ENCODE data around the gene ZNF528.

ZNF528 gene

DNA sequence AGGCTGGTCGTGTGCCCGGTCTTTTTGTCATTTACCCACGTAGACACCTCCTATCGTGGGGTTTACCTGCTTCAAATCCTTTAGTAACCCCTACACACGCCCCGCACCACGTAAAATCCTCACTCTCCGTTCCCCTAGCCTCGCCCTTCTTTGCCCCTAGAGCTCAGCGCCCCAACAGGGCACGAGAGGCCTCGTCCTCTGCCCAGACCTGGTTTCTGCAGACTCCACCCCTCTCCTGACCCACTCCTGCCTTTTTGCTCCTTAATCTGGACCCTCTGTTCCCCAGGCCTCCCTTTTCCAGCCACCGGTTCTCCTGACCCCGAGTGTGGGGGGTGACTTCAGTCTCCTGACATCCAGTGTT lies 412 bp downstream of the ZNF528 start:
- ChIA-PET CTCF (no interaction called here), POLR2A (no interaction called here)
- TF ChIP-seq, protein P1, sequence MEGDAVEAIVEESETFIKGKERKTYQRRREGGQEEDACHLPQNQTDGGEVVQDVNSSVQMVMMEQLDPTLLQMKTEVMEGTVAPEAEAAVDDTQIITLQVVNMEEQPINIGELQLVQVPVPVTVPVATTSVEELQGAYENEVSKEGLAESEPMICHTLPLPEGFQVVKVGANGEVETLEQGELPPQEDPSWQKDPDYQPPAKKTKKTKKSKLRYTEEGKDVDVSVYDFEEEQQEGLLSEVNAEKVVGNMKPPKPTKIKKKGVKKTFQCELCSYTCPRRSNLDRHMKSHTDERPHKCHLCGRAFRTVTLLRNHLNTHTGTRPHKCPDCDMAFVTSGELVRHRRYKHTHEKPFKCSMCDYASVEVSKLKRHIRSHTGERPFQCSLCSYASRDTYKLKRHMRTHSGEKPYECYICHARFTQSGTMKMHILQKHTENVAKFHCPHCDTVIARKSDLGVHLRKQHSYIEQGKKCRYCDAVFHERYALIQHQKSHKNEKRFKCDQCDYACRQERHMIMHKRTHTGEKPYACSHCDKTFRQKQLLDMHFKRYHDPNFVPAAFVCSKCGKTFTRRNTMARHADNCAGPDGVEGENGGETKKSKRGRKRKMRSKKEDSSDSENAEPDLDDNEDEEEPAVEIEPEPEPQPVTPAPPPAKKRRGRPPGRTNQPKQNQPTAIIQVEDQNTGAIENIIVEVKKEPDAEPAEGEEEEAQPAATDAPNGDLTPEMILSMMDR (IDR thresholded peaks at IDR 0.05; ENCODE audit: insufficient read depth, low read length, missing control alignments) = no peak
- no peak for DNase-seq (ENCODE audit: low read depth, low spot score)
- H3K4me3 ChIP-seq (ENCODE audit: low read depth, low read length) = peak overlapping the region; percentile 86

DNA sequence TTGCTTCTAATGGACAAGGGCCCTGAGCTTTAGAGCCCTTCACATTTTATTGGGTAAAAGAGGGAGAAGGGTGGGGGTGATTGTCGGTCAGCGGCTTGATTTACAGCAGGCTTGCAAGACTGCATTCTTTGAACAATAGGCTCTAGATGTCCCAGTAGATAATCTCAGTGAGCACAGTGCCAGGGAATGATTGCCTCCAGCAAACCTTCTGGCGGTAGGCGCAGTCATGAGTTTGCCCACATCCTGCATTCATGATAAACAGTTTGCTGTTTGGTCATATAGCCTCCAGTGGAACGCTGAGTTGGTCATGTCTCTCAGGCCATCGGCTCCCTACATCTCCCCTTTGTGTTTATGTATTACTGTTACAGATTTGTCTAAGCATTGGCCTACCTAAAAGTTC lies 12.6 kb downstream of the ZNF528 start:
- TF ChIP-seq, protein P1 (IDR thresholded peaks at IDR 0.05; ENCODE audit: insufficient read depth, low read length, missing control alignments) = no peak
- ChIA-PET CTCF (no interaction called here), POLR2A (no interaction called here)
- DNase-seq (ENCODE audit: low read depth, low spot score) = no peak
- H3K4me3 ChIP-seq (ENCODE audit: low read depth, low read length) = no peak overlapping the region

DNA sequence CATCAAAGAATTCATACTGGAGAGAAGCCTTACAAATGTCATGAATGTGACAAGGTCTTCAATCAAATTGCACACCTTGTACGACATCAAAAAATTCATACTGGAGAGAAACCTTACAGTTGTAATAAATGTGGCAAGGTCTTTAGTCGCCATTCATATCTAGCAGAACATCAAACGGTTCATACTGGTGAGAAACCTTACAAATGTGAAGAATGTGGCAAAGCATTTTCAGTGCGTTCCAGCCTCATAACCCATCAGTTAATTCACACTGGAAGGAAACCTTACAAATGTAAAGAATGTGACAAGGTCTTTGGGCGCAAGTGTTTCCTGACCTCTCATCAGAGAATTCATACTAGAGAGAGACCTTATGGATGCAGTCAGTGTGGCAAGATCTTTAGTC lies 18.1 kb downstream of the ZNF528 start:
- TF ChIP-seq, protein P1 (IDR thresholded peaks at IDR 0.05; ENCODE audit: insufficient read depth, low read length, missing control alignments) = no peak
- ChIA-PET POLR2A (no interaction called here), CTCF (no interaction called here)
- no peak overlapping the region for H3K4me3 ChIP-seq (ENCODE audit: low read depth, low read length)
- DNase-seq (ENCODE audit: low read depth, low spot score) = no peak

DNA sequence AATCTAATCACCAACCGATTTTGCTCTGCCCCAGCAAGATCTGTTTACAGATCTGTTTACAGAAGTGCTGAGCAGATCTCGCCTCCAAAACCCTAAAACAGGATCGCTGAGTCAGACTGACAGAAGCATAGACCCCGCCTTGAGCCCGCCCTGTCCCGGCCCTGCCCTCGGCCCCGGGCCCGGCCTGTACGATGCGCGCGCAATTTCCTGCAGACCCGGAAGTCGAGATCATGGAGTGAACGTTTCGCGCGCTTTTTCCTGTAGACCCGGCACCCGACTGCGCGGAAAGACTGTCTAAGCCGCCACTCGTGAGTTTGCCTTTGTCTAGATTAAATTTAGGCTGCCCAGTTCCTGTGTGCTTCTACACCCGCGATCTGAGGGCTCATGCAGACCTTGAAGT lies 31.3 kb downstream of the ZNF528 start, which contains the start of gene ZNF534:
ZNF534 (plus strand) TSS at position 212 of the 400 bp plus-strand sequence. CDS start 2,327 bp downstream, outside the sequence.
- no peak for DNase-seq (ENCODE audit: low read depth, low spot score)
- ChIA-PET POLR2A (no interaction called here), CTCF (no interaction called here)
- TF ChIP-seq, protein P1 (IDR thresholded peaks at IDR 0.05; ENCODE audit: insufficient read depth, low read length, missing control alignments) = no peak
- no peak within 1 kb of the TSS for H3K4me3 ChIP-seq (ENCODE audit: low read depth, low read length)

DNA sequence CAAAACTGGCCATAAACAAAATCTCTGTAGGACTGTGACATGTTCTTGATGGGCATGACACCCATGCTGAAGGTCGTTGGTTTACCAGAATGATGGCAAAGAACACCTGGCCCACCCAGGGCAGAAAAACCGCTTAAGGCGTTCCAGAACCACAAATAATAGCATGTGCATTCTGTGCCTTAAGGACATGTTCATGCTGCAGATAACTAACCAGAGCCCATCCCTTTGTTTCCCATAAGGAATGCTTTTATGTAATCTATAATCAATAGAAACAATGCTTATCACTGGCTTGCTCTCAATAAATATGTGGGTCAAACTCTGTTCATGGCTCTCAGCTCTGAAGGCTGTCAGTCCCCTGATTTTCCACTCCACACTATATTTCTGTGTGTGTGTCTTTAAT lies 44.5 kb downstream of the ZNF528 start:
- TF ChIP-seq, protein P1 (IDR thresholded peaks at IDR 0.05; ENCODE audit: insufficient read depth, low read length, missing control alignments) = no peak
- no peak for DNase-seq (ENCODE audit: low read depth, low spot score)
- ChIA-PET CTCF (no interaction called here), POLR2A (no interaction called here)
- no peak overlapping the region for H3K4me3 ChIP-seq (ENCODE audit: low read depth, low read length)

DNA sequence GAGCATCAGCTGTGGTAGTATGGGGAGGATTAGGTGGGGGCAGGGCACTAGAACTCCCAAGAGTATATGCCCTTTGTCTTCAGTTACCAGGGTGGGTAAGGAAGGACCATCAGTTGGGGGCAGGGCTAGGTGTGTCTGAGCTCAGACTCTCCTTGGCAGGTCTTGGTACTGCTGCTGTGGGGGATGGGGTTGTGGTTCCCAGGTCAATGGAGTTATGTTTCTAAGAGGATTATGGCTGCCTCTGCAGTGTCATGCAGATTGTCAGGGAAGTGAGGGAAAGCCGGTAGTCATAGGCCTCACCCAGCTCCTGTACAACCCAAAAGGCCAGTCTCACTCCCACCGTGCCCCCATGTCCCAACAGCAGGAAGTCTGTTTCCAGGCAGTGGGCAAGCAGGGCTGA lies 46.9 kb downstream of the ZNF528 start:
- ChIA-PET CTCF (no interaction called here), POLR2A (no interaction called here)
- TF ChIP-seq, protein P1 (IDR thresholded peaks at IDR 0.05; ENCODE audit: insufficient read depth, low read length, missing control alignments) = no peak

More for the DNA sequence above, 46.9 kb downstream of the ZNF528 start:
- no peak for DNase-seq (ENCODE audit: low read depth, low spot score)
- no peak overlapping the region for H3K4me3 ChIP-seq (ENCODE audit: low read depth, low read length)
